Fibroblast of skin of scalp (primary cell): ENCODE results near the gene ANAPC2.

Source experiments
- DNase-seq: peaks from one replicate; pipeline ENCODE4 v3.0.0-alpha.2; 2013

Gene ANAPC2

DNA sequence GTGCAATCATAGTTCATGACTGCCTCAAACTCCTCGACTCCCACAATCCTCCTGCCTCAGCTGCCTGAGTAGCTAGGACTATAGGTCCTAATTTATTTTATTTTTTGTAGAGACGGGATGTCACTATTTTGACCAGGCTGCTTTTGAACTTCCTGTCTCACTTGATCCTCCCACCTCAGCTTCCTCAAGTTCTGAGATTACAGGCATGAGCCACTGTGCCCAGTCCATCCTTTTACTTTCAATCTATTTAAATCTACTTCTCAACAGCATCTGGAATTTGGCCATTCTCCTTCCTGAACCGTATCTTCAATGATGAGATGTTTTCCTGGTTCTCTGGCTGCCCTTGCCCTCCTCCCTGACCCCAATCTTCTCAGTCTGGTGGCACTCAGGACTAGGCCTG lies 61.6 kb downstream of the ANAPC2 start:
- DNase-seq: no peak
